OCI-LY1 (cell line): ENCODE data around the gene STXBP6.

Source experiments
- H2AFZ ChIP-seq: fragments of 200-600 bp; sonication (generic), shearing (Covaris generic); 2 replicates; pipeline ENCODE4 v1.6.0; 2014; ENCODE audit warnings: antibody characterized with exemption, mild to moderate bottlenecking, low read length
- H3F3A ChIP-seq: fragments of 200-600 bp; sonication (generic), shearing (Covaris generic); 2 replicates; pipeline ENCODE4 v1.6.0; 2014; ENCODE audit warnings: mild to moderate bottlenecking, antibody characterized with exemption, low read length, moderate library complexity; ENCODE audit not compliant: insufficient read depth
- H3K27ac ChIP-seq: fragments of 200-600 bp; sonication (generic); 2 replicates; pipeline ENCODE4 v1.5.1; 2014; ENCODE audit warnings: low read length, mixed run types, mild to moderate bottlenecking, low read depth; ENCODE audit not compliant: poor library complexity, severe bottlenecking
- H3K27me3 ChIP-seq: fragments of 200-600 bp; sonication (generic); 2 replicates; pipeline ENCODE4 v1.6.0; 2014; ENCODE audit warnings: antibody characterized with exemption, mild to moderate bottlenecking, low read length, moderate library complexity; ENCODE audit not compliant: insufficient read depth
- H3K36me3 ChIP-seq: fragments of 200-600 bp; sonication (generic); 2 replicates; pipeline ENCODE4 v1.6.1; 2014; ENCODE audit warnings: mild to moderate bottlenecking, antibody characterized with exemption, low read length, moderate library complexity, mixed read lengths; ENCODE audit not compliant: insufficient read depth
- H3K4me1 ChIP-seq: fragments of 200-600 bp; sonication (generic); 2 replicates; pipeline ENCODE4 v1.5.1; 2014; ENCODE audit warnings: mild to moderate bottlenecking, low read length, moderate library complexity; ENCODE audit not compliant: insufficient read depth, severe bottlenecking
- H3K4me2 ChIP-seq: fragments of 200-600 bp; sonication (generic), shearing (Covaris generic); 2 replicates; pipeline ENCODE4 v1.6.1; 2014; ENCODE audit warnings: low read length
- H3K4me3 ChIP-seq: fragments of 200-600 bp; sonication (generic); 2 replicates; pipeline ENCODE4 v1.5.1; 2014; ENCODE audit warnings: low read length, low read depth, mild to moderate bottlenecking, mixed read lengths; ENCODE audit not compliant: poor library complexity, severe bottlenecking
- H3K79me2 ChIP-seq: fragments of 200-600 bp; shearing (Covaris generic); 2 replicates; pipeline ENCODE4 v1.6.1; 2016; ENCODE audit warnings: mixed run types, low read length, mixed read lengths; ENCODE audit not compliant: insufficient read depth
- H3K9ac ChIP-seq: fragments of 200-600 bp; sonication (generic), shearing (Covaris generic); 2 replicates; pipeline ENCODE4 v1.6.1; 2014; ENCODE audit warnings: mild to moderate bottlenecking, low read length, mixed read lengths
- H3K9me2 ChIP-seq: fragments of 200-600 bp; sonication (generic), shearing (Covaris generic); 2 replicates; pipeline ENCODE4 v1.6.1; 2014; ENCODE audit warnings: low read depth, mild to moderate bottlenecking, low read length, mixed read lengths
- H3K9me3 ChIP-seq: fragments of 200-600 bp; shearing (Covaris generic); 2 replicates; pipeline ENCODE4 v1.6.1; 2014; ENCODE audit warnings: low read length, mixed read lengths
- H4K20me1 ChIP-seq: fragments of 200-600 bp; sonication (generic), shearing (Covaris generic); 2 replicates; pipeline ENCODE4 v1.6.0; 2016; ENCODE audit warnings: mild to moderate bottlenecking, low read length; ENCODE audit not compliant: insufficient read depth
- EZH2 ChIP-seq: fragments of 200-600 bp; sonication (generic), shearing (Covaris generic); IDR thresholded peaks from 2 replicates; pipeline ENCODE4 v1.8.0; 2017; ENCODE audit warnings: borderline replicate concordance, mixed run types, mild to moderate bottlenecking, antibody characterized with exemption, low read length, moderate library complexity, mixed read lengths
- TF ChIP-seq, protein P1 (sequence below): fragments of 200-600 bp; sonication (generic), shearing (Covaris generic); IDR thresholded peaks from 2 replicates; pipeline ENCODE4 v1.5.1; 2017; ENCODE audit warnings: mild to moderate bottlenecking, antibody characterized with exemption, low read length, moderate library complexity, mixed read lengths

STXBP6 gene

DNA sequence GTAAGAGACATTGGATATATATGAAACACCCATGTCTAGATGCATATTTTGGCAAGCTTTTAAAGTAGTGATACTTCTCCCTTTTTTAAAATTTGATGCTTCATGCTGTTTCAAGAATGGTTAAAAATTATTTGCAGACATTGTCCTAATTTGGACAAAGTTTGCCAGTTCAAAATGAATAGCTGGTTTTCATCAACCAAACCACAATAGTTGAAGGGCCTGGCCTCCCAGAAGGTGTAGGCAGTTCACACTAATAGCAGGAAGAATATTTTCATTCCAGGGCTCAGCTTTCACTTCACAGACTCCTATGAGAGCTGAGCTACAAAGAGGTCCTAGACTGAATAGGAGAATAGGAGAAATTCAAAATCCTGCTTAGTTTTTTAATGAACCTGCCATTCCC is 78.7 kb downstream of the STXBP6 start:
- no peak overlapping the region for H3K9ac ChIP-seq
- H3K9me2 ChIP-seq, result no peaks in the 10 kb centered on the region
- H3F3A ChIP-seq, result no peaks in the 10 kb centered on the region
- TF ChIP-seq, protein P1, sequence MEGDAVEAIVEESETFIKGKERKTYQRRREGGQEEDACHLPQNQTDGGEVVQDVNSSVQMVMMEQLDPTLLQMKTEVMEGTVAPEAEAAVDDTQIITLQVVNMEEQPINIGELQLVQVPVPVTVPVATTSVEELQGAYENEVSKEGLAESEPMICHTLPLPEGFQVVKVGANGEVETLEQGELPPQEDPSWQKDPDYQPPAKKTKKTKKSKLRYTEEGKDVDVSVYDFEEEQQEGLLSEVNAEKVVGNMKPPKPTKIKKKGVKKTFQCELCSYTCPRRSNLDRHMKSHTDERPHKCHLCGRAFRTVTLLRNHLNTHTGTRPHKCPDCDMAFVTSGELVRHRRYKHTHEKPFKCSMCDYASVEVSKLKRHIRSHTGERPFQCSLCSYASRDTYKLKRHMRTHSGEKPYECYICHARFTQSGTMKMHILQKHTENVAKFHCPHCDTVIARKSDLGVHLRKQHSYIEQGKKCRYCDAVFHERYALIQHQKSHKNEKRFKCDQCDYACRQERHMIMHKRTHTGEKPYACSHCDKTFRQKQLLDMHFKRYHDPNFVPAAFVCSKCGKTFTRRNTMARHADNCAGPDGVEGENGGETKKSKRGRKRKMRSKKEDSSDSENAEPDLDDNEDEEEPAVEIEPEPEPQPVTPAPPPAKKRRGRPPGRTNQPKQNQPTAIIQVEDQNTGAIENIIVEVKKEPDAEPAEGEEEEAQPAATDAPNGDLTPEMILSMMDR, result no peak
- TF ChIP-seq EZH2, result no peak
- no peak overlapping the region for H3K27ac ChIP-seq
- H3K27me3 ChIP-seq, result no peaks in the 10 kb centered on the region
- no peaks in the 10 kb centered on the region for H3K36me3 ChIP-seq
- no peaks in the 10 kb centered on the region for H3K79me2 ChIP-seq
- no peak overlapping the region for H2AFZ ChIP-seq
- no peaks in the 10 kb centered on the region for H4K20me1 ChIP-seq
- no peak overlapping the region for H3K4me2 ChIP-seq
- H3K4me3 ChIP-seq, result no peak overlapping the region
- H3K4me1 ChIP-seq, result no peaks in the 10 kb centered on the region
- no peaks in the 10 kb centered on the region for H3K9me3 ChIP-seq

DNA sequence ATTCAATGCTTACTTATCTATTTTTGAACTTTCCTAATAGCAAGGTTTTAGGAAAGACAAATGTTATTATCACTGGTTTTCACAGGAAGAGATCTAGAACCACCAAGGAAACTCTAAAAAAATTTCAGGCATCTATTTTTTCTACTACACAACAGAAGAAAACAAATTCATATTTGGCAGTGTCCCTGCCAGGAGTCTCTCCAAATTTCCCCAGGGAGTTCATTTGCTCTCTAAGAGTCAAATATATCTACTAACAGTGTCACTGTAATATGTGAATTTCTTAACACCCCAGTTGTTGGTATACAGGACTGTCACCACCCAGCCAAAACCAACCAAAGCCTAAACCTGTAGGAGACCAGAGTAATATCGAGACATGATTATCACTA is 83.4 kb downstream of the STXBP6 start:
- no peaks in the 10 kb centered on the region for H3K27me3 ChIP-seq
- no peaks in the 10 kb centered on the region for H4K20me1 ChIP-seq
- no peaks in the 10 kb centered on the region for H3K9me3 ChIP-seq
- no peak overlapping the region for H2AFZ ChIP-seq
- no peak overlapping the region for H3K9ac ChIP-seq
- H3F3A ChIP-seq, result no peaks in the 10 kb centered on the region
- H3K36me3 ChIP-seq, result no peaks in the 10 kb centered on the region
- TF ChIP-seq EZH2, result no peak
- TF ChIP-seq, protein P1, result no peak
- no peaks in the 10 kb centered on the region for H3K4me1 ChIP-seq
- no peaks in the 10 kb centered on the region for H3K79me2 ChIP-seq
- no peak overlapping the region for H3K4me2 ChIP-seq
- no peaks in the 10 kb centered on the region for H3K9me2 ChIP-seq
- no peak overlapping the region for H3K27ac ChIP-seq
- no peak overlapping the region for H3K4me3 ChIP-seq

DNA sequence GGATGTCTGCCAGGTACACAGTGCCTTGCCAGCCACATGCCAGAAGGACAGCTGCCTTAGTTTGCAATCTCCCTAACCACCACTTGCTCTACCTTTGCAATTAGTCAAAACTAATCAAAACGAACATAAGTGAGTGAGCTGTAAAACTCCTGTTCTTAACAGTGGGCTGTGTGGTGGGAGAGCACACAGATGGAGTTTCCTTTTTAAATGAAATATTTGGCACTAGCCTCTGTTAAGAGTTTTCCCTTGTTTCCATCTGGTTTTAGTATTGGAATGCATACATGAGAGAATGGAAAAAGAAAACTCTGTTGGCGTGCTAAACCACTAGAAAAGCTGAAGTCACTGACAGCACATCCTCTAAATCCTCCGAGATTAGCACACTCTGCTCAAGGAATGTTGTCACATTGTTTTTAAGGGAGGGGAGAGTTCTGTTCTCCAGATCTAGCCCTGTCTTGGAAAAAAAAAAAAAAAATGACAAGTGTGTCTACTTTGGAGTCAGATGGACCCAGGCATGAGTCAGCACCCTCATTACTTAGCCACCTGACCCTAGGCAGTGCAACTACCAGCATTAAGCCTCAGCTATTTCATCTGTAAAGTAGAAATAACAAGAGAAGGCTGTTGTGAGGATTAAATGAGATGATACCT is 83.9 kb downstream of the STXBP6 start:
- no peaks in the 10 kb centered on the region for H3K4me1 ChIP-seq
- no peaks in the 10 kb centered on the region for H3K36me3 ChIP-seq
- no peaks in the 10 kb centered on the region for H3K9me2 ChIP-seq
- no peaks in the 10 kb centered on the region for H3K27me3 ChIP-seq
- no peak overlapping the region for H3K4me3 ChIP-seq
- H4K20me1 ChIP-seq, result no peaks in the 10 kb centered on the region
- H3K9ac ChIP-seq, result no peak overlapping the region
- no peak overlapping the region for H3K27ac ChIP-seq
- TF ChIP-seq, protein P1, result no peak
- no peak for TF ChIP-seq EZH2
- no peak overlapping the region for H2AFZ ChIP-seq
- H3K4me2 ChIP-seq, result no peak overlapping the region
- no peaks in the 10 kb centered on the region for H3K79me2 ChIP-seq
- no peaks in the 10 kb centered on the region for H3K9me3 ChIP-seq
- H3F3A ChIP-seq, result no peaks in the 10 kb centered on the region
